SK-N-SH treated with all-trans-retinoic acid at 6 μM for 48 hours (cell line): ENCODE results near the gene SEMA7A.
A peak's percentile ranks its signal among the peaks of the same experiment; 100 is the strongest.
"Not testable (repeated sequence)": the region's sequence is repeated elsewhere in the genome, so short reads cannot be mapped to it uniquely, and the experiment has no call there.

Source experiments
- ATAC-seq: fragments of 200-7000 bp; cut with Tn5 transposase; 3 replicates; pipeline ENCODE4 v1.9.1; 2020; ENCODE audit warnings: mild to moderate bottlenecking, moderate library complexity
- BACH2 ChIP-seq: fragments of 250-450 bp; sonication (Bioruptor Pico); IDR thresholded peaks from 2 replicates; pipeline ENCODE4 v1.9.0; 2021; ENCODE audit warnings: mild to moderate bottlenecking, borderline replicate concordance
- CSDC2 ChIP-seq: fragments of 250-450 bp; sonication (Bioruptor Pico); IDR thresholded peaks from 2 replicates; pipeline ENCODE4 v1.5.0; 2020; ENCODE audit warnings: mild to moderate bottlenecking, moderate library complexity
- CSRNP3 ChIP-seq: fragments of 250-450 bp; sonication (Bioruptor Pico); IDR thresholded peaks from 2 replicates; pipeline ENCODE4 v1.5.1; 2021; ENCODE audit warnings: mild to moderate bottlenecking, moderate library complexity
- ESRRG ChIP-seq: fragments of 250-450 bp; sonication (Bioruptor Pico); IDR thresholded peaks from 2 replicates; pipeline ENCODE4 v1.6.1; 2021; ENCODE audit warnings: mild to moderate bottlenecking
- GLIS3 ChIP-seq: fragments of 250-450 bp; sonication (Bioruptor Pico); IDR thresholded peaks from 2 replicates; pipeline ENCODE4 v1.5.0; 2020; ENCODE audit warnings: mild to moderate bottlenecking, moderate library complexity
- PPARA ChIP-seq: fragments of 250-450 bp; sonication (Bioruptor Pico); IDR thresholded peaks from 2 replicates; pipeline ENCODE4 v1.5.0; 2020; ENCODE audit warnings: mild to moderate bottlenecking, borderline replicate concordance
- RARB ChIP-seq: fragments of 250-450 bp; sonication (Bioruptor Pico); IDR thresholded peaks from 2 replicates; pipeline ENCODE4 v1.8.0; 2021; ENCODE audit warnings: mild to moderate bottlenecking, moderate library complexity
- SNAI2 ChIP-seq: fragments of 250-450 bp; sonication (Bioruptor Pico); IDR thresholded peaks from 2 replicates; pipeline ENCODE4 v1.5.0; 2020; ENCODE audit warnings: mild to moderate bottlenecking, moderate library complexity
- TCF4 ChIP-seq: fragments of 250-450 bp; sonication (Bioruptor Pico); IDR thresholded peaks from 2 replicates; pipeline ENCODE4 v1.8.0; 2021; ENCODE audit warnings: mild to moderate bottlenecking, moderate library complexity, borderline replicate concordance
- TOX ChIP-seq: fragments of 250-450 bp; sonication (Bioruptor Pico); IDR thresholded peaks from 2 replicates; pipeline ENCODE4 v1.8.0; 2021; ENCODE audit warnings: mild to moderate bottlenecking, moderate library complexity, borderline replicate concordance
- TSHZ2 ChIP-seq: fragments of 250-450 bp; sonication (Bioruptor Pico); IDR thresholded peaks from 2 replicates; pipeline ENCODE4 v1.5.0; 2020; ENCODE audit warnings: mild to moderate bottlenecking, moderate library complexity
- ZC3H10 ChIP-seq: fragments of 250-450 bp; sonication (Bioruptor Pico); IDR thresholded peaks from 2 replicates; pipeline ENCODE4 v1.5.1; 2021; ENCODE audit warnings: mild to moderate bottlenecking, moderate library complexity
- ZFP3 ChIP-seq: fragments of 250-450 bp; sonication (Bioruptor Pico); IDR thresholded peaks from 2 replicates; pipeline ENCODE4 v1.5.0; 2020; ENCODE audit warnings: mild to moderate bottlenecking, moderate library complexity
- ZFP30 ChIP-seq: fragments of 450-650 bp; formaldehyde crosslinking; IDR thresholded peaks from 2 replicates; pipeline ENCODE4 v1.5.0; 2022; ENCODE audit warnings: mild to moderate bottlenecking, moderate library complexity
- ZNF565 ChIP-seq: fragments of 450-650 bp; formaldehyde crosslinking; conservative IDR thresholded peaks from 2 replicates; pipeline ENCODE4 v1.5.0; 2020; ENCODE audit warnings: low read depth, mild to moderate bottlenecking, moderate library complexity
- ZNF70 ChIP-seq: fragments of 450-650 bp; formaldehyde crosslinking; IDR thresholded peaks from 2 replicates; pipeline ENCODE4 v1.5.0; 2020; ENCODE audit warnings: mild to moderate bottlenecking, moderate library complexity
- ZNF8 ChIP-seq: fragments of 450-650 bp; formaldehyde crosslinking; IDR thresholded peaks from 2 replicates; pipeline ENCODE4 v1.5.0; 2020; ENCODE audit warnings: mild to moderate bottlenecking, moderate library complexity
- TF ChIP-seq, protein P1 (sequence below): fragments of 250-450 bp; sonication (Bioruptor Pico); IDR thresholded peaks from 2 replicates; pipeline ENCODE4 v1.8.0; 2021; ENCODE audit warnings: low read depth, mild to moderate bottlenecking, moderate library complexity, borderline replicate concordance
- TF ChIP-seq, protein P2 (sequence below): fragments of 250-450 bp; sonication (Bioruptor Pico); IDR thresholded peaks from 2 replicates; pipeline ENCODE4 v1.8.0; 2020; ENCODE audit warnings: mild to moderate bottlenecking, moderate library complexity, borderline replicate concordance

The SEMA7A gene

DNA sequence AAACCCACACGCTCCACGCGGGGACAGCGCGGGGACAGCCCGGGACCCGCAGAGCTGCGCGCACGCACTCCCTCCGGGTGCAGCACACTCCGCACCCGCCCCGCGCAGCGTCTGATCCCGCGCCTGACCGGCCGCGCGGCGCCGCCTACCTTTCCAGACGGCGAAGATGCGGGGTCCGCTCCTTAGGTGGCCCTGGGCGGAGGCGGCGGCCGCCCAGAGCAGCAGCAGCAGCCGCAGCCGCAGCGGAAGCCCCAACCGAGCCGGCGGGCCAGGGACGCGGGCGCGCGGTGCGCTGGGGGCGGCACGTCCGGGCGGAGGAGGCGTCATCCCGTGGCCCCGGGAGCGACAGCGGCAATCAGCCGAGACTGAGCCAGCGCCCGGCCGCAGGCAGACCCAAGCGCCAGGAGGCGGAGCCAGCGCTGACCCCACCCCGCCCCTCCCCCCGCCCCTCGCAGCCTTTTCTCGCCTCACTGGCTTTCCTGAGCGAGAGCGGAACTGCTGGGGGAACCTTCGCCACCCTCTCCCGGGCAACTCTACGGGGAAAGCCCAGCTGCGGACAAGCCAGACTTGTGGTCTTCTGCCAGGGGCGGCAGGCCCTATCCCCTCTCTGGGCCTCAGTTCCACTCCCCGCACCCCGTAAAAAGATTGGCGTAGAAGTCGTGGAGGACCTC is at the start of gene SEMA7A:
SEMA7A (minus strand) TSS at position 367 of the 671 bp plus-strand sequence; CDS start at position 327, 40 bp downstream.
- ATAC-seq = peak; percentile 68

DNA sequence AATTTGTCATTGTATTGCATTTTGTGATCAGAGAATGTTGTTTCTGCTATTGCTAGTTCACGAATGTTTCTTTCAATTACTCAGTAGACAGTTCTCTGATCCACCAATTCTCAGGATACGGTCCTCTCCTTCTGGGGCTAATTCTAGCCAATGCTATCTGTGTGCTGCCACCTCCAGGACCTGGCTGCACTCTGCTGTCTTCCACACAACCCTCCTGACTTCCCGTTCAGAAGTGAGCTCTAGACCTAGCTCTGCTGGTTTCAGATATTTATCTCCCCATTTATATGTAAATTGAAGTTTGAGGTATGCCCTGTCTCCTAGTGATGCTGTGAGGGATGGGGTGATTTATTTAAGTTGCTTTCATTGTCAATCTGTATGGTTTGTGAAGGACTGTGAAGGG is 48.9 kb upstream of the SEMA7A start:
- ATAC-seq = peak; percentile 76

More for the DNA sequence above, at the start of gene SEMA7A:
- no peak for TF ChIP-seq ZNF8 (CRISPR knock-in tag)
- no peak for TF ChIP-seq ZNF70 (CRISPR knock-in tag)
- no peak for TF ChIP-seq TCF4 (CRISPR knock-in tag)
- TF ChIP-seq RARB = no peak
- TF ChIP-seq GLIS3 = no peak
- no peak for TF ChIP-seq TSHZ2 (CRISPR knock-in tag)
- no peak for TF ChIP-seq ZC3H10 (CRISPR knock-in tag)
- TF ChIP-seq ESRRG = no peak
- no peak for TF ChIP-seq BACH2
- no peak for TF ChIP-seq CSRNP3 (CRISPR knock-in tag)
- no peak for TF ChIP-seq TOX (CRISPR knock-in tag)
- TF ChIP-seq ZFP30 (CRISPR knock-in tag) = no peak
- no peak for TF ChIP-seq ZNF565 (CRISPR knock-in tag)
- TF ChIP-seq PPARA (CRISPR knock-in tag) = no peak

GRCh38 chr15:74480364-74480763 is 46.6 kb upstream of the SEMA7A start:
- not testable (repeated sequence) for ATAC-seq

More for the DNA sequence above, 48.9 kb upstream of the SEMA7A start:
- no peak for TF ChIP-seq PPARA (CRISPR knock-in tag)
- no peak for TF ChIP-seq ZC3H10 (CRISPR knock-in tag)
- no peak for TF ChIP-seq ESRRG
- no peak for TF ChIP-seq SNAI2 (CRISPR knock-in tag)
- TF ChIP-seq, protein P1, sequence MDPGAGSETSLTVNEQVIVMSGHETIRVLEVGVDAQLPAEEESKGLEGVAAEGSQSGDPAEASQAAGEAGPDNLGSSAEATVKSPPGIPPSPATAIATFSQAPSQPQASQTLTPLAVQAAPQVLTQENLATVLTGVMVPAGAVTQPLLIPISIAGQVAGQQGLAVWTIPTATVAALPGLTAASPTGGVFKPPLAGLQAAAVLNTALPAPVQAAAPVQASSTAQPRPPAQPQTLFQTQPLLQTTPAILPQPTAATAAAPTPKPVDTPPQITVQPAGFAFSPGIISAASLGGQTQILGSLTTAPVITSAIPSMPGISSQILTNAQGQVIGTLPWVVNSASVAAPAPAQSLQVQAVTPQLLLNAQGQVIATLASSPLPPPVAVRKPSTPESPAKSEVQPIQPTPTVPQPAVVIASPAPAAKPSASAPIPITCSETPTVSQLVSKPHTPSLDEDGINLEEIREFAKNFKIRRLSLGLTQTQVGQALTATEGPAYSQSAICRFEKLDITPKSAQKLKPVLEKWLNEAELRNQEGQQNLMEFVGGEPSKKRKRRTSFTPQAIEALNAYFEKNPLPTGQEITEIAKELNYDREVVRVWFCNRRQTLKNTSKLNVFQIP (CRISPR knock-in tag) = no peak
- no peak for TF ChIP-seq ZNF8 (CRISPR knock-in tag)
- no peak for TF ChIP-seq CSDC2 (CRISPR knock-in tag)
- TF ChIP-seq TSHZ2 (CRISPR knock-in tag) = no peak
- TF ChIP-seq ZFP3 = no peak
- TF ChIP-seq, protein P2, sequence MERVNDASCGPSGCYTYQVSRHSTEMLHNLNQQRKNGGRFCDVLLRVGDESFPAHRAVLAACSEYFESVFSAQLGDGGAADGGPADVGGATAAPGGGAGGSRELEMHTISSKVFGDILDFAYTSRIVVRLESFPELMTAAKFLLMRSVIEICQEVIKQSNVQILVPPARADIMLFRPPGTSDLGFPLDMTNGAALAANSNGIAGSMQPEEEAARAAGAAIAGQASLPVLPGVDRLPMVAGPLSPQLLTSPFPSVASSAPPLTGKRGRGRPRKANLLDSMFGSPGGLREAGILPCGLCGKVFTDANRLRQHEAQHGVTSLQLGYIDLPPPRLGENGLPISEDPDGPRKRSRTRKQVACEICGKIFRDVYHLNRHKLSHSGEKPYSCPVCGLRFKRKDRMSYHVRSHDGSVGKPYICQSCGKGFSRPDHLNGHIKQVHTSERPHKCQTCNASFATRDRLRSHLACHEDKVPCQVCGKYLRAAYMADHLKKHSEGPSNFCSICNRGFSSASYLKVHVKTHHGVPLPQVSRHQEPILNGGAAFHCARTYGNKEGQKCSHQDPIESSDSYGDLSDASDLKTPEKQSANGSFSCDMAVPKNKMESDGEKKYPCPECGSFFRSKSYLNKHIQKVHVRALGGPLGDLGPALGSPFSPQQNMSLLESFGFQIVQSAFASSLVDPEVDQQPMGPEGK (CRISPR knock-in tag) = no peak

- not testable (repeated sequence) for ATAC-seq
These were observed 37.9 kb upstream of the SEMA7A start for GRCh38 chr15:74471621-74472020.
